ENCODE results near the gene USP31. TPM values are rescaled to one million over a fixed set of nuclear protein-coding genes. Genes with fewer than 3 reads are reported as not detected.

Gene USP31
- total and polyA plus RNA-seq, 2 of the 13 experiments (the other 11 are each of a cell fraction or from before 2014, with no cell fraction given), result 22.5 to 23.3 TPM

DNA sequence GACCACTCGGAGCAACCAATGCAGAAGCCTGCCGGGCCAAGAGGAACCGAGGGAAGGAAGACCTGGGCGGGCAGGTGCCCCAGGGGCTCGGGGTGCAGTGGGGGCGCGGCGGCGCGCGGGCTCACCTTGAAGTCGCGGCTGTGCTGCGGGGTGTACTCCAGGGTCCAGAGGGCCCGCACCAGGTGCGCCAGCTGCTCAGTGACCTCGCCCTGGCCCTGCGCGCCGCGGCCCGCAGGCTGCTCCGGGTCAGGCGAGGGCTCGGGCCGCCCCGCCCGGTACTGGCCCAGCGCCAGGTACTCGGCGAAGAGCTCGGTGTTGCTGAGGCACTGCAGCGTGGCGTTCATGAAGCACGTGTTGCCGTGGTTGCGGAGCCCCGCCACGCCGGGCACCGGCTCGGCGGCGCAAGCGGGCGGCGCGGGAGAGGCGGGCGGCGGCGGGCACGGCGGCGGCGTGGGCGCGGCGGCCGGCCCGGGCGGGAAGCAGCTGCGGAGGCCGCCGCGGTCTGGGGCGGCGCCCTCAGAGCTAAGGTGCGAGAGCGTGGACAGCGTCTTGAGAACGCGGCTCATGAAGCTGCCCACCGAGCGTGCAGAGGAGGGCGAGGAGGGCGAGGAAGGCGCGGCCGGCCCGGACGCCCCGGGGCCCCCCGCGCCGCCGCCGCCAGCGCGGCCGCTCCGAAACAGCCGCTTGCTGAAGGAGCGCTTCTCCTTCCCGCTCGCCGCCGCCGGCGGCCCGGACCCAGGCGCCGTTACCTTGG is 562 bp downstream of the USP31 start (continued):
- TF ChIP-seq HNF1A (IDR thresholded peaks at IDR 0.05; ENCODE audit: low read depth), result no peak
- no peak; the same call in 1 of the 2 replicates for TF ChIP-seq HNF1A (CRISPR knock-in tag; IDR thresholded peaks at IDR 0.05; ENCODE audit: borderline replicate concordance)
- TF ChIP-seq REXO4 (CRISPR knock-in tag; IDR thresholded peaks at IDR 0.05; ENCODE audit: borderline replicate concordance), result no peak
- TF ChIP-seq PHF8 (CRISPR knock-in tag; IDR thresholded peaks at IDR 0.05), result peak; percentile 77
- TF ChIP-seq ELF4 (CRISPR knock-in tag; IDR thresholded peaks at IDR 0.05; ENCODE audit: borderline replicate concordance), result no peak
- peak; percentile 74 for TF ChIP-seq BHLHE40 (IDR thresholded peaks at IDR 0.05; ENCODE audit: low read length)
- TF ChIP-seq KAT8 (CRISPR knock-in tag; IDR thresholded peaks at IDR 0.05), result peak; percentile 46; the same call in 1 of the 2 replicates
- TF ChIP-seq, protein P1, sequence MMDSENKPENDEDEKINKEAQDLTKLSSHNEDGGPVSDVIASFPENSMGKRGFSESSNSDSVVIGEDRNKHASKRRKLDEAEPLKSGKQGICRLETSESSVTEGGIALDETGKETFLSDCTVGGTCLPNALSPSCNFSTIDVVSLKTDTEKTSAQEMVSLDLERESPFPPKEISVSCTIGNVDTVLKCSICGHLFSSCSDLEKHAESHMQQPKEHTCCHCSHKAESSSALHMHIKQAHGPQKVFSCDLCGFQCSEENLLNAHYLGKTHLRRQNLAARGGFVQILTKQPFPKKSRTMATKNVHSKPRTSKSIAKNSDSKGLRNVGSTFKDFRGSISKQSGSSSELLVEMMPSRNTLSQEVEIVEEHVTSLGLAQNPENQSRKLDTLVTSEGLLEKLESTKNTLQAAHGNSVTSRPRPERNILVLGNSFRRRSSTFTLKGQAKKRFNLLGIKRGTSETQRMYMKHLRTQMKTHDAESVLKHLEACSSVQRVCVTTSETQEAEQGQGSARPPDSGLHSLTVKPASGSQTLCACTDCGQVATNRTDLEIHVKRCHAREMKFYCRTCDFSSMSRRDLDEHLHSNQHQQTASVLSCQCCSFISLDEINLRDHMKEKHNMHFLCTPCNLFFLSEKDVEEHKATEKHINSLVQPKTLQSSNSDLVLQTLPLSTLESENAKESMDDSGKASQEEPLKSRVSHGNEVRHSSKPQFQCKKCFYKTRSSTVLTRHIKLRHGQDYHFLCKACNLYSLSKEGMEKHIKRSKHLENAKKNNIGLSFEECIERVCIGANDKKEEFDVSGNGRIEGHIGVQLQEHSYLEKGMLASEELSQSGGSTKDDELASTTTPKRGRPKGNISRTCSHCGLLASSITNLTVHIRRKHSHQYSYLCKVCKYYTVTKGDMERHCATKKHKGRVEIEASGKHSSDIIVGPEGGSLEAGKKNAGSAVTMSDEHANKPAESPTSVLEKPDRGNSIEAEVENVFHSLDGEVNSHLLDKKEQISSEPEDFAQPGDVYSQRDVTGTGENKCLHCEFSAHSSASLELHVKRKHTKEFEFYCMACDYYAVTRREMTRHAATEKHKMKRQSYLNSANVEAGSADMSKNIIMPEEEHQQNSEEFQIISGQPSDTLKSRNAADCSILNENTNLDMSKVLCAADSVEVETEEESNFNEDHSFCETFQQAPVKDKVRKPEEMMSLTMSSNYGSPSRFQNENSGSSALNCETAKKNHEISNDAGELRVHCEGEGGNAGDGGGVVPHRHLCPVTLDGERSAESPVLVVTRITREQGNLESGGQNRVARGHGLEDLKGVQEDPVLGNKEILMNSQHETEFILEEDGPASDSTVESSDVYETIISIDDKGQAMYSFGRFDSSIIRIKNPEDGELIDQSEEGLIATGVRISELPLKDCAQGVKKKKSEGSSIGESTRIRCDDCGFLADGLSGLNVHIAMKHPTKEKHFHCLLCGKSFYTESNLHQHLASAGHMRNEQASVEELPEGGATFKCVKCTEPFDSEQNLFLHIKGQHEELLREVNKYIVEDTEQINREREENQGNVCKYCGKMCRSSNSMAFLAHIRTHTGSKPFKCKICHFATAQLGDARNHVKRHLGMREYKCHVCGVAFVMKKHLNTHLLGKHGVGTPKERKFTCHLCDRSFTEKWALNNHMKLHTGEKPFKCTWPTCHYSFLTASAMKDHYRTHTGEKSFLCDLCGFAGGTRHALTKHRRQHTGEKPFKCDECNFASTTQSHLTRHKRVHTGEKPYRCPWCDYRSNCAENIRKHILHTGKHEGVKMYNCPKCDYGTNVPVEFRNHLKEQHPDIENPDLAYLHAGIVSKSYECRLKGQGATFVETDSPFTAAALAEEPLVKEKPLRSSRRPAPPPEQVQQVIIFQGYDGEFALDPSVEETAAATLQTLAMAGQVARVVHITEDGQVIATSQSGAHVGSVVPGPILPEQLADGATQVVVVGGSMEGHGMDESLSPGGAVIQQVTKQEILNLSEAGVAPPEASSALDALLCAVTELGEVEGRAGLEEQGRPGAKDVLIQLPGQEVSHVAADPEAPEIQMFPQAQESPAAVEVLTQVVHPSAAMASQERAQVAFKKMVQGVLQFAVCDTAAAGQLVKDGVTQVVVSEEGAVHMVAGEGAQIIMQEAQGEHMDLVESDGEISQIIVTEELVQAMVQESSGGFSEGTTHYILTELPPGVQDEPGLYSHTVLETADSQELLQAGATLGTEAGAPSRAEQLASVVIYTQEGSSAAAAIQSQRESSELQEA (CRISPR knock-in tag; IDR thresholded peaks at IDR 0.05; ENCODE audit: not compliant biosample characterization), result peak; percentile 91
- no peak for TF ChIP-seq E2F1 (CRISPR knock-in tag; IDR thresholded peaks at IDR 0.05)
- TF ChIP-seq ZNF235 (CRISPR knock-in tag; IDR thresholded peaks at IDR 0.05; ENCODE audit: borderline replicate concordance), result no peak
- TF ChIP-seq POGK (CRISPR knock-in tag; conservative IDR thresholded peaks at IDR 0.05), result peak; percentile 98

Data from HepG2 (cell line).